GM21825 (cell line): ENCODE results near the gene FAM120AOS.

ENCODE experiments used
- ATAC-seq: cut with Tn5 transposase; IDR thresholded peaks from one replicate; pipeline ENCODE4 v1.9.1; 2021; ENCODE audit warnings: mild to moderate bottlenecking, moderate library complexity; ENCODE audit not compliant: unreplicated experiment

The FAM120AOS gene

DNA sequence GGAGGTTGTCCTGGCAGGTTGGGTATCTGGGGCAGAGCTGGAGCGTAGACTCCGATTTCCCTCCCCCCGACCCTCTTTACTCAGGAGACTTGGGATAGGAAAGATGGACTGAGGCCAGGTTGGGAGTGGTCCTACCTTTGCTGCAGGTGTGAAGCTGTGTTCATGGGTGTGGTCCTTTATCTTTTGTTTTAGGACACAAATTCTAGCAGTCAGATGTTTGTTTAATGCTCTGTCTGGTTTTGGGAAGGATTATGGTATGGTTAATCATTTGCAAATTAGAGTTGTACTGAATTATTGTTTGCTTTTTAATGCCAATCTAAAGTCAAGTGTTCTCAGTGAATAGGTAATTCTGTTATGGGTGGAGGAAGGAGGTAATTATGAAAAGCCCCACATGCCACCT lies 14.1 kb upstream of the FAM120AOS start:
- ATAC-seq: no peak

DNA sequence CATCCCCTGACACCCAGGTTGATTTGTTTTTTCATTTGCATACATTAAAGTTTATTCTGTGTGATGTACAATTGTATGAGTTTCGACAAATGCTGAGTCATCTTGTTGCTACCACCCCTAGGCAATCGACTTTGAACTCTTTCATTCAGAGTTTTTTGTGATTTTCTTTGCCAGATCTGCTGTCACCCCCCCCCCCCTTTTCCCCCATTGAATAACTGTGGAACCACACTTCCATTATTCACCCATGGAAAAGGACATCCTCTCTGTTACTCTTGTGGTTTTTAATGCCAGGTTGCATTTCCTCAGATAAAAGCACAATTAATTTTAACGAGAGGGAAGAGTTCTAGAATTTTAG lies 13.7 kb upstream of the FAM120AOS start:
- ATAC-seq: no peak

DNA sequence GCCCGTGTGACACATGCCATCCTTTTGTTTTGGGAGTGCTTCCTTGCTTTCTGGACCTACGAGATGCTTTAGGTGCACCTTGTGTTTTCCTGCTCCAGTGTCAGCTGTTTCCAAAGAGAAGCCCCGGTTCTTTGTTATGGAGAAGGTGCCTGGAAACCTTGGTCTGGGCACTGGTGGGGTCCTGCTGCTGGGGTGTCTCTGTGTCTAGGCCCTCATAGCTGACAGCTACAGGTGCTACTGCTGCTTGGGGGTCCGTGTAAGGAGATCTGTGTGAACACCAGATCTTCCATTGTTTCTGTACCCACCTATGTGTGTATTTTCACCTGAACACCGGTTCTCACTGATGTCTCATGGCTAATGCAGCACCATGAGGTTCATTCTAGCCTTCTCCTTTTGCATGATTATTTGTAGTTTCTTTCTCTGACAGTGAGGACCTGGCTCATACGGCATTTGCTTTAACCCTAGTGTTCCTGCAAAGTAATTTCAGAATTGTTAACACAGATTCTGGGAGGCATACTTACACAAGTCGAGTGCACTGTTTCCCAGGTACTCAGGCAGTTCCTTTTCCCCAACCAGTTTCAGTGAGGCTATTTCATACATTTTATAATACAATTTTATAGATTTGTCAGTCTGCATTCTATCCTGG lies 13.2 kb upstream of the FAM120AOS start:
- ATAC-seq: no peak

DNA sequence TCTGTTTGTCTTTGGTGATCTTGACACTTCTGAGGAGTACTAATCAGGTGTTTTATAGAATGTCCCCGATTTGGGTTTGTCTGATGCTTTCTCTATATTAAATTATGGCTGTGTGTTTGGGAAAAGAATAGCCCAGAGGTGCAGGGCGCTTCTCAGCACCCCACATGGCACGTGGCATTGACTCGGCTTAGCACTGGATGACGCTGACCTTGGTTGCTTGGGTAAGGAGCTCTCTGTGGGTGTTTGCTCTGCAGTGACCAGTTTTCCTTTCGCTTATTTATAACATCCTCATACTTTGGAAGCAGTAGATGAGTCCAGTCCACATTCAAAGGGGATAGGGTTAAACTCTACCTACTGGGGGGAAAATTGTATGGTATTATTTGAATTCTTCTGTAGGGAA lies 12.5 kb upstream of the FAM120AOS start:
- ATAC-seq: no peak

- ATAC-seq: no peak
Observed at GRCh38 chr9:93464876-93465275, 11.5 kb upstream of the FAM120AOS start.

DNA sequence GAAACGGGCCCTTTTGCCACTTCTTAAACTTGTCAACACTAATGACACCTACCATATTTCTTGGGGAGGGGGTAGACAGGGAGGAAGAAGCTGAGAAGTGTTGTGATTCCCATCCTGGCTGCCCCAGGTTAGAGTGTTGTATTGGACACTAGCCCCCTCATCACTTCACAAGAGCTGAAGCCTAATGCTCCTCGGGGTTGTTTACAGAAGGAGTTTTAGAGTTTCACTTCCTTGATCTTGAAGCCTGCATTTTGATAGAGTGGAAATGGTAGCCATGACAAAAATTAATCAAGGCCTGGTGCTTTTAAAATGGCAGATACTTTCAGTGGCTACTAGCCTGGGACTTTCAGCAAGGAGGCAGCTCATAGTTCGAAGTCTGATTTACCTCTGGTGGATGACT lies 11.0 kb upstream of the FAM120AOS start:
- peak; percentile 54 for ATAC-seq

- ATAC-seq: no peak
Observed at GRCh38 chr9:93463638-93464248, 10.4 kb upstream of the FAM120AOS start.

DNA sequence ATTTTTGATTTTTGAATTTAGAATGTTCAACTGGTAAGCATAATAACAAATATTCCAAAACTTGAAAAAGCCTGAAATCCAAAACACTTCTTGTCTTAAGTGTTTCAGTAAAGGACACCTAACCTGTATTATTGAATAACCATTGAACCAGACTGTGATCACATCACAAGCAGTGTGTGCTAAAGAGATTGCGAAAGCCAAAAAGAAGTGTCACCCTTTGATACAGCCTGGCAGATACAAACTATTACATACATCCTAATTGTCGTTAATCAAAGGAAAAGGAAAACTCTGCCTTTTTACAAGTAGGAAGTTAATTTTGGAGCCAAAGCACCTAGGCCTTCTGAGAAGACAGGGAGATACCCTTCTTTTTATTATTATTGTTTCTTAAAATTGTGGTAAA lies 8.4 kb upstream of the FAM120AOS start:
- ATAC-seq: no peak

DNA sequence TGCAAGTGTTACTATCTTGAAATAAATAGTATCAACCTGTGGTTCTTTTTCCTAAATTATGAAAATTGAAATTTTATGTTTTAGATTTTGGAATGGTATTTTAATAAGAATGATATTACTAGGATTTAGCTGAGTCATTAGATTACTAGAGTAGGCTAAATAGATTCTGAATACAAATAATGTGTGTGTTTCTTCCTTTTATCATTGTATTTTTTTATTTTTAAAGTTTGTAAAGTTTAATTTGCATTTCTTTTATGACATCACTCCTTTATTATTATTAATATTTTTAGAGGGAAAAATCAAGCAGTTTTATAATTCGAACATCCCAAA lies 8.0 kb upstream of the FAM120AOS start:
- no peak for ATAC-seq

DNA sequence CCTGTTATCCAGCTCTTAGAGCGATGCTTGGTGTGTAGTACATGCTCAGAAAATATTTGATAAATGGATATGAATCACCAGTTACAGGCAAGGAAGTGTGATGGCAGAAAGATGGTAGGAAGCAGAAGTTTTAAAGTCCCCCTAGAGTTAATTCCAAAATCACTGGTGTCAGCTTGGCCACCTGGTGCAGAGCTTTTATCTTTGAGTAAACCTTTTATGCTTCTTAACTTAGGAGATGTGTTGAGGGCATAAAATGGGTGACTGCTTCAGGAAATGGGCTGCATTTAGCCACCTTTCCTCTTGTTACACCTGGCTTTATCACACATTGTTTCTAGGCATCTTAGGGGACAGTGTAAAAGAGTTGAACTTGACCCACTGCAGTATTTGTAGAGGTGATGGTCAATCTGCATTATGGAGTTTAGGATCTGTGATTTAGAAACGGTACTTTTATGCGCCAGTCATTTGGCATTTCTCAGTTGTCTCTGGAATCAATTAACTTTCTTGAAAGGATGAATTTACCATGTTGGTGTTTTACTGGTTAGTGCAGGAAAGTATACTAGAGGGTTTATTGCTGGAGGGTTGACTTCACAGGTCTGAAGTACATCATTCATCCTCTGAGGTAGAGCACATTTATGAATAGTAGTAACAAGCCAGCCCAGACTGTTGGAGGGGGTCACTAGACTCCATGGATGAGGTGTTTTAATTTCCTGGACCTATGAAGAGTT lies 7.5 kb upstream of the FAM120AOS start:
- ATAC-seq: no peak

DNA sequence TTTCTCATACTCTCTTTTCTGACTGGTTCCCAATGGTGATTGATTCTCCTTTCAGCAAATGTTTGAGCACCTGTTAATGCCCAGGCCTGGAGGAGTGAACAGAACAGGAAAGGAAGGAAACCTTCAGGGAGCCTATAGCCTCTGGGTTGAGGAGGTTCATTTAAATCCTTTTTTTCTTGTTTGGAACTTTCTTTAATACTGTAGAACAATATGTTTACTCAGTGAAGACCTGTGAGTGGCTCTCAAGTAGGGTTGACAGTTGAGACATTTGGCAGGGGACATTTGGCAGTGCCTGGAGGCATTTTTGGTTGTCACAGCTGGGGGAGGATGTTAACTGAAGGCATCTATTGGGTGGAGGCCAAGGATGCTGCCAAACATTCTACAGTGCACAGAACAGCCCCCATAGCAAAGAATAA lies 6.1 kb upstream of the FAM120AOS start:
- ATAC-seq: no peak

GRCh38 chr9:93458712-93459111 lies 5.3 kb upstream of the FAM120AOS start:
- ATAC-seq: no peak

GRCh38 chr9:93457006-93457405 lies 3.6 kb upstream of the FAM120AOS start:
- ATAC-seq: no peak

GRCh38 chr9:93456504-93456903 lies 3.1 kb upstream of the FAM120AOS start:
- ATAC-seq: no peak

DNA sequence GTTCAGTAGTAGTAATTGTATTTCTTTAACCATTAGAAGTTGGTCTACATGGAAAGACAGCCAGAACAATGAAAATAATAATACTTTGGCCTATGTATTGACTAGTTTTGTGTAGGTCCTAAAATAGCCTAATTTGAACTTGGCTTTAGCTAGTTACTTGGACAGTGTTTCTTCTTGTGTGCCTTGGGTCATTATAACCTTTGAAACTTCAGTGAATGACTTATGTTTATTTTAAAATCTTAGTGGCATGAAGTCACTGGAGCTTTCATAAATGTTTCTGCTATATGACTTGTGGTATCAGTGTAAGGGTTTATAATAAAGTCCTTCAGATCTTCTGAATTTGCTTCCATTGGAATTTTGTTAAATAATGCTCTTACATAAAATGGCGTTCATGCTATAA lies 2.6 kb upstream of the FAM120AOS start:
- no peak for ATAC-seq

- no peak for ATAC-seq
Observed at GRCh38 chr9:93452710-93453046, 703 bp downstream of the FAM120AOS start.

GRCh38 chr9:93451849-93452709 lies 1.3 kb downstream of the FAM120AOS start:
- ATAC-seq: peak; percentile 22

- peak; percentile 56 for ATAC-seq
Observed at GRCh38 chr9:93450945-93451815, 2.2 kb downstream of the FAM120AOS start, which contains the start of gene FAM120A. Gene FAM120A (plus strand): TSS chr9:93451685. CDS start chr9:93451916, 231 bp downstream.

DNA sequence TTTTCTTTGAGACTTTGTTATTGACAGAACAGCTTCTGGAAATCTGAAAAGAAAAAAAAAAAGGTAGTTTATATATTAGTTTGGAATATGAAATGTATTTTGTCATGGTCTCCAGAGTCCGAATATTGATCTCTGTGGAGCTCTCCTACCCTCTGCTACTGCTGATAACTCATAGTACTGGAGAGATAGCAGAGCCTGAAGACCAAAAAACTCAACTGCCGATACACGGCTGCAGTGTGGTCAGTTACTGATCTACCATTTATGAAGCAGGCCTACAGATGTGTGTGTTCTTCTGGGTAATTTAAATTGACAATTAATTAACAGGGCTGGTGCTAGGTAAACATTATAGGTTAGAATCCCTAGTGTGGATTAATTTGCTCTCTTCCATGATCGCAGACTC lies 5.7 kb downstream of the FAM120AOS start:
- no peak for ATAC-seq

- no peak for ATAC-seq
Observed at GRCh38 chr9:93446073-93446472, 7.3 kb downstream of the FAM120AOS start.
